C4-2B (cell line): ENCODE data around the gene STAT6.
"Not testable (repeated sequence)": the region's sequence is repeated elsewhere in the genome, so short reads cannot be mapped to it uniquely, and the experiment has no call there.

Experiments used
- H3K27ac ChIP-seq: fragments of 450-650 bp; 2 replicates; pipeline ENCODE4 v1.5.1; 2017
- ZFX ChIP-seq: fragments of 450-650 bp; IDR thresholded peaks from 2 replicates; pipeline ENCODE4 v1.6.1; 2017
- TF ChIP-seq, protein P1 (sequence below): fragments of 450-650 bp; conservative IDR thresholded peaks from 2 replicates; pipeline ENCODE4 v1.5.1; 2017; ENCODE audit warnings: mild to moderate bottlenecking

Gene STAT6

DNA sequence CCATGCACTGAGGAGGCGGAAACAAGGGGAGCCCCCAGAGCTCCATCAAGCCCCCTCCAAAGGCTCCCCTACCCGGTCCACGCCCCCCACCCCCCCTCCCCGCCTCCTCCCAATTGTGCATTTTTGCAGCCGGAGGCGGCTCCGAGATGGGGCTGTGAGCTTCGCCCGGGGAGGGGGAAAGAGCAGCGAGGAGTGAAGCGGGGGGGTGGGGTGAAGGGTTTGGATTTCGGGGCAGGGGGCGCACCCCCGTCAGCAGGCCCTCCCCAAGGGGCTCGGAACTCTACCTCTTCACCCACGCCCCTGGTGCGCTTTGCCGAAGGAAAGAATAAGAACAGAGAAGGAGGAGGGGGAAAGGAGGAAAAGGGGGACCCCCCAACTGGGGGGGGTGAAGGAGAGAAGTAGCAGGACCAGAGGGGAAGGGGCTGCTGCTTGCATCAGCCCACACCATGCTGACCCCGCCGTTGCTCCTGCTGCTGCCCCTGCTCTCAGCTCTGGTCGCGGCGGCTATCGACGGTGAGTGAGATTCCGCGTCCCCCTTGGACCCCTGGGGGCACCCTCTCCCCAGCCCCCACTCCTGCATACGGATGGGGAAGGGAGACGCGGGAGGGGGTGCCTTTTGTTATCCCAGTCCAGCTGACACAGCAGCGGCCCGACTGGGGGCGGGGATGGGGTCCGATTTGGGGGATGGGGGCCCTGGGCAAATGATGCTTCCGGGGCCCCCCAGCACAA, 17.5 kb upstream of the STAT6 start:
- H3K27ac ChIP-seq, result peak overlapping the region; percentile 74
- TF ChIP-seq, protein P1, sequence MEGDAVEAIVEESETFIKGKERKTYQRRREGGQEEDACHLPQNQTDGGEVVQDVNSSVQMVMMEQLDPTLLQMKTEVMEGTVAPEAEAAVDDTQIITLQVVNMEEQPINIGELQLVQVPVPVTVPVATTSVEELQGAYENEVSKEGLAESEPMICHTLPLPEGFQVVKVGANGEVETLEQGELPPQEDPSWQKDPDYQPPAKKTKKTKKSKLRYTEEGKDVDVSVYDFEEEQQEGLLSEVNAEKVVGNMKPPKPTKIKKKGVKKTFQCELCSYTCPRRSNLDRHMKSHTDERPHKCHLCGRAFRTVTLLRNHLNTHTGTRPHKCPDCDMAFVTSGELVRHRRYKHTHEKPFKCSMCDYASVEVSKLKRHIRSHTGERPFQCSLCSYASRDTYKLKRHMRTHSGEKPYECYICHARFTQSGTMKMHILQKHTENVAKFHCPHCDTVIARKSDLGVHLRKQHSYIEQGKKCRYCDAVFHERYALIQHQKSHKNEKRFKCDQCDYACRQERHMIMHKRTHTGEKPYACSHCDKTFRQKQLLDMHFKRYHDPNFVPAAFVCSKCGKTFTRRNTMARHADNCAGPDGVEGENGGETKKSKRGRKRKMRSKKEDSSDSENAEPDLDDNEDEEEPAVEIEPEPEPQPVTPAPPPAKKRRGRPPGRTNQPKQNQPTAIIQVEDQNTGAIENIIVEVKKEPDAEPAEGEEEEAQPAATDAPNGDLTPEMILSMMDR, result no peak
- TF ChIP-seq ZFX, result no peak

GRCh38 chr12:57127726-57128518, 16.8 kb upstream of the STAT6 start, which contains the start of gene LRP1:
TSS of gene LRP1 (plus strand) at chr12:57128483. CDS start at chr12:57128965, 482 bp downstream.
- no peak for TF ChIP-seq ZFX
- H3K27ac ChIP-seq, result peak within 1 kb of the TSS; percentile 74

DNA sequence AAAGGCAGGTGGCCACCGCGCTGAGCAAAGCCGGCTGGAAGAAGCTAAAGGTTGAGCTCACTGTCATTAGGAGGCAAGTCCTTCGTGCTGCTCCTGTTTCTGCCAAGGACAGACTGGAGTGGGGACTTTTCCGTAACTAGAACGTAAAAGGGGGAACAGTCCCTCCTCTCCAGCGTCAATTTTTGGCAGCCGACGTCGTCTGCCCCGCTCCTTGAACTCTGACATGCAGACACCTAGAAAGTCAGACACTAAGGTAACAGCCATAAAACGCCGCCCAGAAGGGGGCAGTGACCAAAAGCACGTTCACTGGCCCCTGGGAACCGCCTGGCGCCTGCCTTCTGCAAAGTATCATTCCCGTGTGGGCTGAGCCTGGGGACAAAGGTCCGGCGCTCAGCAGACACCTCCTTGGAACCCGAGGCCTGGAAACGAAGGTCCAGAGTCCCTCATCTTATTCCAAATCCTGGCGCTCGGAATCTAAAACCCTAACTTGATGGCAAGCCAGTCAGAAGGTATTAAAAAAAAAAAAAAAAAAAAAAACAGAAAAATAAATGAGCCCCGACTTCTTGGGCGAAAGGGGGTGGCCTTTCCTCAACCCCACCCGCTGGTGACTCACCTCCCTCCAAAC, 16.1 kb upstream of the STAT6 start:
- TF ChIP-seq, protein P1, result no peak; the same call in 1 of the 2 replicates
- no peak for TF ChIP-seq ZFX
- H3K27ac ChIP-seq, result peak overlapping the region; percentile 74

DNA sequence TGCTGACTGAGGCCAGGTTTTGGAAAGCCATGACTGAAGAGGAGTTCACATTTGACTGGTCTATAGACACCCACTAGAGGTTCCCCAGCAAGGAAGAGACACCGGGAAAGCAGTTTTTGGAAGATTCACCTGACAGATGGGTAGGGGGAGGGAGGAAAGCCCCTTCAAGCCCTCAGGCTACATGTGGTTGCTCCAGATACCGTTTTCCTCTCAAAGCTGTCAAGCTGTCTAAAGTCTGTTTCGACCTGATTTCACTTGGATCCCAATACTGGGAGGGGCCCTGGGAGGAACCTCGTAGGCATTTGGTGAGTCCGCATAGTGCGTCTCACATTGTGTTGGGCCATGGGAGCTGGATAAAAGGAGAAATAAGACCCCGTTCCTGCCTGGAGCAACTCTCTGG, 15.4 kb upstream of the STAT6 start:
- TF ChIP-seq, protein P1, result no peak
- no peak for TF ChIP-seq ZFX
- H3K27ac ChIP-seq, result no peak overlapping the region

- no peak overlapping the region for H3K27ac ChIP-seq
- TF ChIP-seq ZFX, result no peak
- TF ChIP-seq, protein P1, result no peak
These were observed 14.9 kb upstream of the STAT6 start for GRCh38 chr12:57126061-57126460.

- TF ChIP-seq, protein P1, result peak; percentile 98
- no peak for TF ChIP-seq ZFX
- H3K27ac ChIP-seq, result no peak overlapping the region
These were observed 13.2 kb upstream of the STAT6 start for GRCh38 chr12:57124261-57124877.

DNA sequence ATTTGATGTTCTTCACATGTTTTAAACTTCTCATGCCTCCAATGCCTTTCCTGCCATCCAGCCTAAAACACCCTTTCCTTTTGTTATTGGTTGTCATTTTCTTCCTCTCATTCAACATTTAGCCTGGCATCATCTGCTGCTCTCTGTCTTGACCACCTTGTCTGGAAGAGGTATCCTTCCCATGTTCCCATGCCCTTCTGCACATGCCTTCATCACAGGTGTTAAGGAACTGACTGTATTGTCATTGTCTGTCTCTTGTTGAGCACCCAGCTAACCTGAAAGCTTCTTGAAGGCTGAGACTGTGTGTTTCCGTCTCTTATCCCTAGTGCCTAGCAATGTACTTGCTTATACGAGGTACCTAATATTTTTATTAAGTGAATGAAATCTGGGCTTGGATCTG, 12.7 kb upstream of the STAT6 start:
- TF ChIP-seq, protein P1, result no peak
- TF ChIP-seq ZFX, result no peak
- no peak overlapping the region for H3K27ac ChIP-seq

DNA sequence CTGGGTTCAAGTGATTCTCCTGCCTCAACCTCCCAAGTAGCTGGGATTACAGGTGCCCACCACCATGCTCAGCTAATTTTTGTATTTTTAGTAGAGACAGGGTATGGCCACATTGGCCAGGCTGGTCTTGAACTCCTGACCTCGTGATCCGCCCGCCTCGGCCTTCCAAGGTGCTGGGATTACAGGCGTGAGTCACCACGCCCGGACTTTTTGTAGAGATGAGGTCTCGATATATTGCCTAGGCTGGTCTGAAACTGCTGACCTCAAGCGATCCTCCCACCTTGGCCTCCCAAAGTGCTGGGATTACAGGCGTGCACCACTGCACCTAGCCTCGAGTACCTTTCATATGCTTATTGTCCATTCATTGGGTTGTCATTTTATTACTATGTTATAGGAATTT, 9.6 kb upstream of the STAT6 start:
- H3K27ac ChIP-seq, result not testable (repeated sequence)
